Left lobe of liver (tissue), 2 donors: ENCODE measurements around the gene MYBPC2. TPM values are rescaled to one million over a fixed set of nuclear protein-coding genes. Genes with fewer than 3 reads are reported as not detected.

ENCODE experiments used
- ATAC-seq: fragments of 200-7000 bp; cut with Tn5 transposase; one replicate; pipeline ENCODE4 v1.9.1; 2020; ENCODE audit warnings: mild to moderate bottlenecking, moderate library complexity
- DNase-seq: peaks from one replicate; pipeline ENCODE4 v3.0.0-alpha.2; 2020; ENCODE audit warnings: low spot score
- total RNA-seq: library from RNA; stranded (reverse); gene quantifications from one replicate; pipeline ENCODE4 v1.2.1, GENCODE V29; 2021
- donor health status: DM: no; HTN: no; CAD: no; lungs with moderate emphysema.
- donor health status: DM: no; HTN: yes; CAD: no.

MYBPC2 gene
- total RNA-seq, 1 donor from 2014 or later: not detected

GRCh38 chr19:50478901-50479715 is 46.4 kb downstream of the MYBPC2 start:
- no peak for ATAC-seq

GRCh38 chr19:50479761-50480251 is 47.1 kb downstream of the MYBPC2 start:
- no peak for ATAC-seq
- no peak for DNase-seq

More at GRCh38 chr19:50478901-50479715, 46.4 kb downstream of the MYBPC2 start:
- DNase-seq: no peak

- DNase-seq (no peak), ATAC-seq (no peak)
Measured at GRCh38 chr19:50480281-50481111, 47.8 kb downstream of the MYBPC2 start.

- ATAC-seq: no peak
- DNase-seq: no peak
Measured at GRCh38 chr19:50481351-50482149, 48.9 kb downstream of the MYBPC2 start.

GRCh38 chr19:50482271-50482855 is 49.7 kb downstream of the MYBPC2 start:
- no peak for DNase-seq

GRCh38 chr19:50482916-50483315 is 50.2 kb downstream of the MYBPC2 start:
- ATAC-seq (no peak), DNase-seq (no peak)

More at GRCh38 chr19:50482271-50482855, 49.7 kb downstream of the MYBPC2 start:
- ATAC-seq: no peak

- DNase-seq: no peak
- ATAC-seq: no peak
Measured at GRCh38 chr19:50485284-50485955, 52.7 kb downstream of the MYBPC2 start.

- DNase-seq: no peak
- no peak for ATAC-seq
Measured at GRCh38 chr19:50486823-50487515, 54.3 kb downstream of the MYBPC2 start.

- DNase-seq: no peak
- peak; percentile 12 for ATAC-seq
Measured at GRCh38 chr19:50488389-50489194, 55.9 kb downstream of the MYBPC2 start.

- ATAC-seq (peak; percentile 10), DNase-seq (no peak)
Measured at GRCh38 chr19:50489461-50490011, 56.8 kb downstream of the MYBPC2 start.

GRCh38 chr19:50490411-50490811 is 57.7 kb downstream of the MYBPC2 start:
- DNase-seq: no peak
- no peak for ATAC-seq

- no peak for DNase-seq
- no peak for ATAC-seq
Measured at GRCh38 chr19:50490991-50491472, 58.3 kb downstream of the MYBPC2 start.

- DNase-seq (no peak), ATAC-seq (peak; percentile 35)
Measured at GRCh38 chr19:50492303-50493052, 59.8 kb downstream of the MYBPC2 start.

- ATAC-seq (no peak), DNase-seq (no peak)
Measured at GRCh38 chr19:50493171-50493570, 60.5 kb downstream of the MYBPC2 start.

- DNase-seq (no peak), ATAC-seq (no peak)
Measured at GRCh38 chr19:50494186-50495019, 61.7 kb downstream of the MYBPC2 start.

- ATAC-seq (no peak), DNase-seq (no peak)
Measured at GRCh38 chr19:50495020-50495531, 62.4 kb downstream of the MYBPC2 start.
